ENCODE results near the gene IGSF3. TPM values are rescaled to one million over a fixed set of nuclear protein-coding genes. Genes with fewer than 3 reads are reported as not detected.

Gene IGSF3
- total RNA-seq, 1 experiment from 2014 or later: 32.4 TPM

DNA sequence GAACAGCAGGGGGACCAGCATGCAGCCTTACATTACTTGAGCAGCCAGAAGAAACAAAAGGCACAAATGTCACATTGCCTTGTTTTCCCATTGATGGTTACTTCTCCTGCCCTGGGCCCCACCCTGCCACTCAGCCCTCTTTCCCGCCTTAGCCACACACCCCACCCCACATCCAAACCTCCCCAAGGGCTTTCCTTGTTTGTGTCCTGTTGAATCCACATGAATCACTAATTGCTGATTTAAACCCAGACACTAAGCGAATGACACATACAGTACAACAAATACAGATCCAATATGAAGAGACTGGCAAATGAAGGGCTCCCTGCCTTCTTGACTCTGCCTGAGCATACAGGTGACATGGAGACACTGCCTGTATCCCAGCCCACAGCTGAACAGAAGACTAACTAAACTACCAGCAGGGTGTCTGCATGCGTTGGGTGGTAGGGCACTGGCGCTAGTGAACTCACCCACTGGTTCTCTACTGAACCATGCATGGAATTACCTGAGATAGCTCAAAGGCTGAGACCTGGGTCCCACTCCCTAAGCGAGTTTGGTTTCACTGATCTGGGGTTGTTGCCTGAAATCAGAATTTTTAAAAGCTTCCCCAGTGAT is 3.1 kb downstream of the IGSF3 start:
- Mint-ChIP-seq H3K4me3 (no peak overlapping the region), H3K27ac (no peak overlapping the region)
- CTCF ChIA-PET: no interaction called here

DNA sequence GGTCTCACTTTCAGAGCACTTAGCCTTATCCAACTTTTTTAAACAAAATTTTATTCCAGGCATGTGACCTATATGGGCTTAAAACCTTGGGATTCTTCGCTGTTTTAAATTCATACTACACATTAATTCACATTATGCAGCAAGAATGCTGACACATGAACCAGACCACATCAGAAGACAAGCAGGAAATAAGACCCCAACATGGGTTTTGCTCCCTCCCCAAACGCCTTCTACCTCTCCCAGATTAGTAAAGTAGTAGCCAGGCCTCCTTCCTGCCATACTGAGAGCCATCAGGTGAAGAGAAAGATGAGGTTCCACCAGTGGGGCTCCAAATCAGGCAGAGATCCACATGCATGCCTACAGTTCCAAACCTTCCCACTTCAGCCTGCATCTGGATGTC is 3.7 kb downstream of the IGSF3 start:
- CTCF ChIA-PET: no interaction called here
- POLR2A ChIA-PET: no interaction called here
- ATAC-seq: no peak
- Mint-ChIP-seq H3K9me3 (no peaks in the 10 kb centered on the region), H3K36me3 (peaks cover 6% of the 10 kb centered on the region; the same call in 1 of the 2 replicates), H3K27me3 (ENCODE audit: low read depth) (peaks cover 16% of the 10 kb centered on the region), H3K27ac (no peak overlapping the region), H3K4me1 (peaks cover 36% of the 10 kb centered on the region), H3K4me3 (no peak overlapping the region)
- no peak for DNase-seq (ENCODE audit: low spot score)
- TF ChIP-seq, protein P1, sequence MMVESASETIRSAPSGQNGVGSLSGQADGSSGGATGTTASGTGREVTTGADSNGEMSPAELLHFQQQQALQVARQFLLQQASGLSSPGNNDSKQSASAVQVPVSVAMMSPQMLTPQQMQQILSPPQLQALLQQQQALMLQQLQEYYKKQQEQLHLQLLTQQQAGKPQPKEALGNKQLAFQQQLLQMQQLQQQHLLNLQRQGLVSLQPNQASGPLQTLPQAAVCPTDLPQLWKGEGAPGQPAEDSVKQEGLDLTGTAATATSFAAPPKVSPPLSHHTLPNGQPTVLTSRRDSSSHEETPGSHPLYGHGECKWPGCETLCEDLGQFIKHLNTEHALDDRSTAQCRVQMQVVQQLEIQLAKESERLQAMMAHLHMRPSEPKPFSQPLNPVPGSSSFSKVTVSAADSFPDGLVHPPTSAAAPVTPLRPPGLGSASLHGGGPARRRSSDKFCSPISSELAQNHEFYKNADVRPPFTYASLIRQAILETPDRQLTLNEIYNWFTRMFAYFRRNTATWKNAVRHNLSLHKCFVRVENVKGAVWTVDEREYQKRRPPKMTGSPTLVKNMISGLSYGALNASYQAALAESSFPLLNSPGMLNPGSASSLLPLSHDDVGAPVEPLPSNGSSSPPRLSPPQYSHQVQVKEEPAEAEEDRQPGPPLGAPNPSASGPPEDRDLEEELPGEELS (CRISPR knock-in tag; IDR thresholded peaks at IDR 0.05): no peak
- TF ChIP-seq, protein P2, sequence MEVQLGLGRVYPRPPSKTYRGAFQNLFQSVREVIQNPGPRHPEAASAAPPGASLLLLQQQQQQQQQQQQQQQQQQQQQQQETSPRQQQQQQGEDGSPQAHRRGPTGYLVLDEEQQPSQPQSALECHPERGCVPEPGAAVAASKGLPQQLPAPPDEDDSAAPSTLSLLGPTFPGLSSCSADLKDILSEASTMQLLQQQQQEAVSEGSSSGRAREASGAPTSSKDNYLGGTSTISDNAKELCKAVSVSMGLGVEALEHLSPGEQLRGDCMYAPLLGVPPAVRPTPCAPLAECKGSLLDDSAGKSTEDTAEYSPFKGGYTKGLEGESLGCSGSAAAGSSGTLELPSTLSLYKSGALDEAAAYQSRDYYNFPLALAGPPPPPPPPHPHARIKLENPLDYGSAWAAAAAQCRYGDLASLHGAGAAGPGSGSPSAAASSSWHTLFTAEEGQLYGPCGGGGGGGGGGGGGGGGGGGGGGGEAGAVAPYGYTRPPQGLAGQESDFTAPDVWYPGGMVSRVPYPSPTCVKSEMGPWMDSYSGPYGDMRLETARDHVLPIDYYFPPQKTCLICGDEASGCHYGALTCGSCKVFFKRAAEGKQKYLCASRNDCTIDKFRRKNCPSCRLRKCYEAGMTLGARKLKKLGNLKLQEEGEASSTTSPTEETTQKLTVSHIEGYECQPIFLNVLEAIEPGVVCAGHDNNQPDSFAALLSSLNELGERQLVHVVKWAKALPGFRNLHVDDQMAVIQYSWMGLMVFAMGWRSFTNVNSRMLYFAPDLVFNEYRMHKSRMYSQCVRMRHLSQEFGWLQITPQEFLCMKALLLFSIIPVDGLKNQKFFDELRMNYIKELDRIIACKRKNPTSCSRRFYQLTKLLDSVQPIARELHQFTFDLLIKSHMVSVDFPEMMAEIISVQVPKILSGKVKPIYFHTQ (CRISPR knock-in tag; IDR thresholded peaks at IDR 0.05): no peak
- TF ChIP-seq RELA (CRISPR knock-in tag; IDR thresholded peaks at IDR 0.05; ENCODE audit: borderline replicate concordance): no peak
- TF ChIP-seq, protein P3, sequence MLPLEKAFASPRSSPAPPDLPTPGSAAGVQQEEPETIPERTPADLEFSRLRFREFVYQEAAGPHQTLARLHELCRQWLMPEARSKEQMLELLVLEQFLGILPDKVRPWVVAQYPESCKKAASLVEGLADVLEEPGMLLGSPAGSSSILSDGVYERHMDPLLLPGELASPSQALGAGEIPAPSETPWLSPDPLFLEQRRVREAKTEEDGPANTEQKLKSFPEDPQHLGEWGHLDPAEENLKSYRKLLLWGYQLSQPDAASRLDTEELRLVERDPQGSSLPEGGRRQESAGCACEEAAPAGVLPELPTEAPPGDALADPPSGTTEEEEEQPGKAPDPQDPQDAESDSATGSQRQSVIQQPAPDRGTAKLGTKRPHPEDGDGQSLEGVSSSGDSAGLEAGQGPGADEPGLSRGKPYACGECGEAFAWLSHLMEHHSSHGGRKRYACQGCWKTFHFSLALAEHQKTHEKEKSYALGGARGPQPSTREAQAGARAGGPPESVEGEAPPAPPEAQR (CRISPR knock-in tag; IDR thresholded peaks at IDR 0.05): no peak
- TF ChIP-seq, protein P4, sequence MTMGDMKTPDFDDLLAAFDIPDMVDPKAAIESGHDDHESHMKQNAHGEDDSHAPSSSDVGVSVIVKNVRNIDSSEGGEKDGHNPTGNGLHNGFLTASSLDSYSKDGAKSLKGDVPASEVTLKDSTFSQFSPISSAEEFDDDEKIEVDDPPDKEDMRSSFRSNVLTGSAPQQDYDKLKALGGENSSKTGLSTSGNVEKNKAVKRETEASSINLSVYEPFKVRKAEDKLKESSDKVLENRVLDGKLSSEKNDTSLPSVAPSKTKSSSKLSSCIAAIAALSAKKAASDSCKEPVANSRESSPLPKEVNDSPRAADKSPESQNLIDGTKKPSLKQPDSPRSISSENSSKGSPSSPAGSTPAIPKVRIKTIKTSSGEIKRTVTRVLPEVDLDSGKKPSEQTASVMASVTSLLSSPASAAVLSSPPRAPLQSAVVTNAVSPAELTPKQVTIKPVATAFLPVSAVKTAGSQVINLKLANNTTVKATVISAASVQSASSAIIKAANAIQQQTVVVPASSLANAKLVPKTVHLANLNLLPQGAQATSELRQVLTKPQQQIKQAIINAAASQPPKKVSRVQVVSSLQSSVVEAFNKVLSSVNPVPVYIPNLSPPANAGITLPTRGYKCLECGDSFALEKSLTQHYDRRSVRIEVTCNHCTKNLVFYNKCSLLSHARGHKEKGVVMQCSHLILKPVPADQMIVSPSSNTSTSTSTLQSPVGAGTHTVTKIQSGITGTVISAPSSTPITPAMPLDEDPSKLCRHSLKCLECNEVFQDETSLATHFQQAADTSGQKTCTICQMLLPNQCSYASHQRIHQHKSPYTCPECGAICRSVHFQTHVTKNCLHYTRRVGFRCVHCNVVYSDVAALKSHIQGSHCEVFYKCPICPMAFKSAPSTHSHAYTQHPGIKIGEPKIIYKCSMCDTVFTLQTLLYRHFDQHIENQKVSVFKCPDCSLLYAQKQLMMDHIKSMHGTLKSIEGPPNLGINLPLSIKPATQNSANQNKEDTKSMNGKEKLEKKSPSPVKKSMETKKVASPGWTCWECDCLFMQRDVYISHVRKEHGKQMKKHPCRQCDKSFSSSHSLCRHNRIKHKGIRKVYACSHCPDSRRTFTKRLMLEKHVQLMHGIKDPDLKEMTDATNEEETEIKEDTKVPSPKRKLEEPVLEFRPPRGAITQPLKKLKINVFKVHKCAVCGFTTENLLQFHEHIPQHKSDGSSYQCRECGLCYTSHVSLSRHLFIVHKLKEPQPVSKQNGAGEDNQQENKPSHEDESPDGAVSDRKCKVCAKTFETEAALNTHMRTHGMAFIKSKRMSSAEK (CRISPR knock-in tag; IDR thresholded peaks at IDR 0.05; ENCODE audit: borderline replicate concordance): no peak
- no peak for TF ChIP-seq SP1 (CRISPR knock-in tag; conservative IDR thresholded peaks at IDR 0.05)
- no peak for TF ChIP-seq TP53 (CRISPR knock-in tag; IDR thresholded peaks at IDR 0.05)
- no peak for TF ChIP-seq EMX1 (CRISPR knock-in tag; IDR thresholded peaks at IDR 0.05)

More for the DNA sequence above, 3.1 kb downstream of the IGSF3 start:
- ATAC-seq (no peak), DNase-seq (ENCODE audit: low spot score) (no peak)
- POLR2A ChIA-PET: no interaction called here
- TF ChIP-seq RORB (CRISPR knock-in tag; IDR thresholded peaks at IDR 0.05) (no peak), ZBTB21 (CRISPR knock-in tag; IDR thresholded peaks at IDR 0.05; ENCODE audit: borderline replicate concordance) (no peak), ZNF263 (CRISPR knock-in tag; IDR thresholded peaks at IDR 0.05; ENCODE audit: low read depth) (no peak), SMAD3 (CRISPR knock-in tag; IDR thresholded peaks at IDR 0.05; ENCODE audit: borderline replicate concordance) (no peak), NFYB (CRISPR knock-in tag; conservative IDR thresholded peaks at IDR 0.05; ENCODE audit: low read depth) (no peak), SMAD4 (CRISPR knock-in tag; IDR thresholded peaks at IDR 0.05) (no peak), ESRRA (CRISPR knock-in tag; IDR thresholded peaks at IDR 0.05; ENCODE audit: borderline replicate concordance) (no peak), HMGA2 (CRISPR knock-in tag; IDR thresholded peaks at IDR 0.05) (no peak), ZNF317 (CRISPR knock-in tag; IDR thresholded peaks at IDR 0.05; ENCODE audit: borderline replicate concordance, low read depth) (no peak), TEAD4 (CRISPR knock-in tag; IDR thresholded peaks at IDR 0.05) (no peak)
- TF ChIP-seq, protein P5, sequence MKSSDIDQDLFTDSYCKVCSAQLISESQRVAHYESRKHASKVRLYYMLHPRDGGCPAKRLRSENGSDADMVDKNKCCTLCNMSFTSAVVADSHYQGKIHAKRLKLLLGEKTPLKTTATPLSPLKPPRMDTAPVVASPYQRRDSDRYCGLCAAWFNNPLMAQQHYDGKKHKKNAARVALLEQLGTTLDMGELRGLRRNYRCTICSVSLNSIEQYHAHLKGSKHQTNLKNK (CRISPR knock-in tag; IDR thresholded peaks at IDR 0.05): no peak
- TF ChIP-seq, protein P4 (CRISPR knock-in tag; IDR thresholded peaks at IDR 0.05; ENCODE audit: borderline replicate concordance): no peak
- TF ChIP-seq, protein P6, sequence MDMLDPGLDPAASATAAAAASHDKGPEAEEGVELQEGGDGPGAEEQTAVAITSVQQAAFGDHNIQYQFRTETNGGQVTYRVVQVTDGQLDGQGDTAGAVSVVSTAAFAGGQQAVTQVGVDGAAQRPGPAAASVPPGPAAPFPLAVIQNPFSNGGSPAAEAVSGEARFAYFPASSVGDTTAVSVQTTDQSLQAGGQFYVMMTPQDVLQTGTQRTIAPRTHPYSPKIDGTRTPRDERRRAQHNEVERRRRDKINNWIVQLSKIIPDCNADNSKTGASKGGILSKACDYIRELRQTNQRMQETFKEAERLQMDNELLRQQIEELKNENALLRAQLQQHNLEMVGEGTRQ (CRISPR knock-in tag; IDR thresholded peaks at IDR 0.05): no peak
- no peaks in the 10 kb centered on the region for H3K9me3 Mint-ChIP-seq
- H3K36me3 Mint-ChIP-seq: peaks cover 6% of the 10 kb centered on the region; the same call in 1 of the 2 replicates
- peaks cover 36% of the 10 kb centered on the region for H3K4me1 Mint-ChIP-seq
- H3K27me3 Mint-ChIP-seq (ENCODE audit: low read depth): peaks cover 19% of the 10 kb centered on the region

Measured in WTC11 (cell line).